Chondrocyte (in vitro differentiated cells): Measurements from ENCODE around the gene TBL3. TPM values are rescaled to one million over a fixed set of nuclear protein-coding genes. Genes with fewer than 3 reads are reported as not detected.

Source experiments
- DNase-seq: peaks from one replicate; pipeline ENCODE4 v3.0.0; 2021; ENCODE audit warnings: mixed read lengths, low spot score
- H3K27ac Mint-ChIP-seq: one replicate; pipeline ENCODE4 v1.8.0; 2021; ENCODE audit warnings: mild to moderate bottlenecking, moderate library complexity, mixed read lengths; ENCODE audit not compliant: unreplicated experiment
- H3K27me3 Mint-ChIP-seq: 2 replicates; pipeline ENCODE4 v1.8.0; 2021; ENCODE audit warnings: low read depth, mixed read lengths
- H3K36me3 Mint-ChIP-seq: 2 replicates; pipeline ENCODE4 v1.8.0; 2021; ENCODE audit warnings: low read depth, mixed read lengths
- H3K4me1 Mint-ChIP-seq: 2 replicates; pipeline ENCODE4 v1.8.0; 2021; ENCODE audit warnings: low read depth, mild to moderate bottlenecking, mixed read lengths
- H3K4me3 Mint-ChIP-seq: one replicate; pipeline ENCODE4 v1.8.0; 2021; ENCODE audit warnings: mild to moderate bottlenecking, moderate library complexity, mixed read lengths; ENCODE audit not compliant: unreplicated experiment
- H3K9me3 Mint-ChIP-seq: 2 replicates; pipeline ENCODE4 v1.8.0; 2021; ENCODE audit warnings: low read depth, mixed read lengths
- CTCF ChIP-seq: fragments of 200-600 bp; sonication (generic); IDR thresholded peaks from 2 replicates; pipeline ENCODE4 v1.5.0; 2021; ENCODE audit warnings: antibody characterized with exemption, mild to moderate bottlenecking, moderate library complexity
- total RNA-seq: library from RNA; stranded (reverse); gene quantifications from 3 replicates; pipeline ENCODE4 v1.2.1, GENCODE V29; 2021

The TBL3 gene
- total RNA-seq, 1 donor from 2014 or later: 21.6 TPM

DNA sequence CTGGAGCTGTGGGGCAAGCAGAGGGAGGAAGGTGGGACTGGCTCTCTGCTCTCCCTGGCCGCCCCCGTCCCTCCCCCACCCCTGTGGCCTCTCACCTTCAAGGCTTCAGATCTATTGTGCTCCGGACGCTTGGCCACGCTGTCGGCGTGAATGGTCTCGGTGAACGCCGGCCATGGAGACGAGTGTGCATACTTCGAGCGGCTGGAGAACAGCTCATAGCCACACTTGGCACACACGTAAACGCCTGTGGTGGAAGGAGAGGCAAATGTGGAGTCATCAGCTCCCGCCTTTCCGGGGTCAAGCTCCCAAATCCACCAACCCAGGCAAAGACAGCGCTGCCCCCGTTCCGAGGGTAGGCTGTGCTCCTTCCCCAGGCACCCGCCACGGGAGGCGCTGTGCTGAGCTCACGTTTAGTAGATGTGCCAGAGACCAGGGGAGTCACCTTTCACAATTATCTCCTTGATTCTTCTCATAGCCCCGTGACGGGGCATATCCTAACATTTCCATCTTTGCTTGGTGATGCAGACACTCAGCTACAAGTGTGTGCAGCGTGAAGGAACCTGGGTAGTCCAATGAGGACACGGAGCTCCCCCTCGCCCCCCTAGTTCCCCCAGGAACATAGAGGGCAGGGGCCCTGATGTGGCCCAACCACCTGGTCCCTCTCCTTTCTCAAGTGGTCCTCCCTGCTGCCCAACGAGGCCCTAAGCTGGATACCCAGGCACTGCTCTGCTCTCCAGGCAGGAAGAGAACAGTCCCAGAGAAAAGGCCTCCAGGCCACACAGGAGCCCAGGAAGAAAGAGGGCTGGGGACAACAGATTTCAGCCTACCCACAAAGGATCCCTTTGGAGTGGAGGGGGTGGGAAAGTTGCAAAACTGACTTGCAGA, 30.4 kb upstream of the TBL3 start:
- no peaks in the 10 kb centered on the region for H3K27me3 Mint-ChIP-seq
- no peak for TF ChIP-seq CTCF
- H3K4me3 Mint-ChIP-seq: peak overlapping the region; percentile 85
- H3K4me1 Mint-ChIP-seq: peaks cover 20% of the 10 kb centered on the region
- no peak for DNase-seq
- peak overlapping the region; percentile 27 for H3K27ac Mint-ChIP-seq
- no peaks in the 10 kb centered on the region for H3K9me3 Mint-ChIP-seq
- H3K36me3 Mint-ChIP-seq: peaks cover 10% of the 10 kb centered on the region

DNA sequence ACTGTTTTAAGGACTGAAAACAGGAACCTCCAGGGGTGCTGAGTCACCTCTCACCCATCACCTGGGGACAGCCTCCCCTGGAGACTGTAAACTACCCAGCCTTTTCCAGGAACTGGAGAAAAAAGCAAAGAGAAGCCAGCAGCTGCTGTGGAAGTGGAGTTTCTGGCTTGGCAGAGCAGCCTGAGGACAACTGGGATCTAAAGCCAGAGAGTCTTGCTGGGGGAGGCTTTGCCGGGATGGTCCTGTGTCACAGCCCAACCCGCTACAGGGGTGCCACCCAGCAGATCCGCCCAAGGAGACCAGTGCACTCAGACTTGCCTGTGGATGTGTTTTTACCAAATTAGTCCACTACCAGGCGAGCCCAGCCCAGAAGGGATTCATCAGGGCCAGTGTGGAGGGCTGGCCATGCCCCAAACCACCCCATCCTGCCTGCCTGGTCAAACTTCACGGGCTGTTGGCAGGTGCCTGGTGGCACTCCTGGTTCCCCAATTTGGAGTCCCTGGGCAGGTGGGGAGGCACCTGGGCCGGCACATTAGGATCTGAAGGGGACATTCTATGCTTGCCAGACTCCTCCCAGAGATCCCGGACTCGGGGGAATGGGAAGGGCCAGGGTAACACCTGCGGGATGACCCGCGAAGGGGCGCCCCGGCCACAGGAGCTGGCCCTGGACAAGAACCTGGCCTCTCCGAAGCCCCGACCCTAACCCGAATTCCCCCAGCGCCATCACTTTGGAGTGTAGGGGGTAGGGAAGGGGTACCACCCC, 29.6 kb upstream of the TBL3 start:
- Mint-ChIP-seq H3K4me1 (peaks cover 20% of the 10 kb centered on the region), H3K27ac (peak overlapping the region; percentile 66), H3K36me3 (peaks cover 7% of the 10 kb centered on the region), H3K27me3 (no peaks in the 10 kb centered on the region), H3K9me3 (no peaks in the 10 kb centered on the region), H3K4me3 (peak overlapping the region; percentile 85)
- DNase-seq: peak; percentile 89
- TF ChIP-seq CTCF: no peak

DNA sequence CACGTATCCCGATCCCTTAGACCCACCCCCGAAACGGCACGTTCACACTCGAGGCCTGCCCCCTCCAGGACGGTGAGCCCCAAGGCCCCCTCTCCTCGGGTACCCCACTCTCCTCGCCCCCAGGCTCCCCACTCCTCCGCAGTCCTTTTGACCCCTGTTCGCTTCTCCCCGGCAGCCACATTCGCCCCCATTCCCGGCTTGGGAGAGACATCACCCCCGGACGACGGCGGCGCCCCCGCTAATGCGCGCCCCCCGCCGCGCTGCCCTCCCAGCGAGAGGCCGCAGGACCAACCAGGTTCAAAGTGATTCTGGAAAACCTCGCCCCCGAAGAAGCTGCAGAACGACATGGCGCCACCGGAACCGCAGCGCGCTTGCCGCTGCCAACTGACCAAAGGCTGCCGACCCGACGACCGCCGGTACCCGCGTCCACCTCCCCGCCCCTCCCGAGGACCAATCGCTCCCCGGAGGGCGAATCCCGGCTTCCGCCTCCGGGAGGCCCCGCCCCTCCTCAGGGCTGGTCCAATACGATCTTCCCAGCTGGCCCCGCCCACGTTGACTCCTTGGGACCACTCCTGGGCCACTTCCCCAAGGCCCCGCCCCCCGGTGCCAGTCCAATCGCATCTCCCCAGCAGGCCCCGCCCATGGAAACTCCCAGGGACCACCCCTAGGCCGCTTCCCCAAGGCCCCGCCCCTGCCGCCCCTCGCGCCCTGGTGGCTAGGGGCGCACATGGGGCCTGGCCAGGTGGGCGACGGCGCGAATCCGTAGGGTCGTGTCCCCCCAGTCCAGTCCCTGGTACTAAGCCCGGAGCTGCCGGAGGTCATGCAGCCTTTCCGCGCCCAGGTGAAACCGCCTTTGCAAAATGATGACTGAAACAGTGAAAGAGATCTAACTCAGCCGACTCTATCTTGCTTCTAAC, 28.8 kb upstream of the TBL3 start, which contains the start of gene MSRB1:
Gene MSRB1 (minus strand): TSS at position 390 of the 917 bp plus-strand sequence. CDS start 43 bp downstream, at position 347.
- no peak for TF ChIP-seq CTCF
- H3K27me3 Mint-ChIP-seq: no peaks in the 10 kb centered on the region
- no peaks in the 10 kb centered on the region for H3K9me3 Mint-ChIP-seq
- peak; percentile 100 for DNase-seq
- peaks cover 5% of the 10 kb centered on the region for H3K36me3 Mint-ChIP-seq
- peaks cover 20% of the 10 kb centered on the region for H3K4me1 Mint-ChIP-seq
- H3K27ac Mint-ChIP-seq: peak within 1 kb of the TSS; percentile 66
- peak within 1 kb of the TSS; percentile 85 for H3K4me3 Mint-ChIP-seq

- no peaks in the 10 kb centered on the region for H3K9me3 Mint-ChIP-seq
- no peaks in the 10 kb centered on the region for H3K27me3 Mint-ChIP-seq
- TF ChIP-seq CTCF: no peak
- peak overlapping the region; percentile 31 for H3K4me3 Mint-ChIP-seq
- peaks cover 20% of the 10 kb centered on the region for H3K4me1 Mint-ChIP-seq
- no peak overlapping the region for H3K27ac Mint-ChIP-seq
- no peaks in the 10 kb centered on the region for H3K36me3 Mint-ChIP-seq
- no peak for DNase-seq
Observed at GRCh38 chr16:1944612-1945199, 27.1 kb upstream of the TBL3 start.
